IPS-15b (cell line): ENCODE results near the gene ASAP2.
"Not testable (repeated sequence)": the region's sequence is repeated elsewhere in the genome, so short reads cannot be mapped to it uniquely, and the experiment has no call there.

ENCODE experiments used
- H3K27me3 ChIP-seq: one replicate; pipeline ENCODE4 v1.6.1; 2013; ENCODE audit warnings: low read length; ENCODE audit not compliant: control insufficient read depth, insufficient read depth
- H3K36me3 ChIP-seq: one replicate; pipeline ENCODE4 v1.6.1; 2013; ENCODE audit warnings: low read length; ENCODE audit not compliant: control insufficient read depth, insufficient read depth
- H3K4me1 ChIP-seq: one replicate; pipeline ENCODE4 v1.6.1; 2013; ENCODE audit warnings: mild to moderate bottlenecking, low read length; ENCODE audit not compliant: control insufficient read depth, insufficient read depth
- H3K4me3 ChIP-seq: one replicate; pipeline ENCODE4 v1.5.1; 2013; ENCODE audit warnings: low read depth, low read length
- H3K9ac ChIP-seq: one replicate; pipeline ENCODE4 v1.6.1; 2013; ENCODE audit warnings: low read depth, mild to moderate bottlenecking, low read length
- H3K9me3 ChIP-seq: one replicate; pipeline ENCODE4 v1.6.1; 2013; ENCODE audit warnings: mild to moderate bottlenecking, low read length; ENCODE audit not compliant: control insufficient read depth, insufficient read depth

Gene ASAP2

GRCh38 chr2:9206991-9207640, 504 bp downstream of the ASAP2 start:
- Histone ChIP-seq H3K4me3 (peak overlapping the region; percentile 58), H3K9me3 (no peaks in the 10 kb centered on the region), H3K9ac (no peak overlapping the region), H3K4me1 (no peaks in the 10 kb centered on the region), H3K27me3 (peaks cover 41% of the 10 kb centered on the region), H3K36me3 (no peaks in the 10 kb centered on the region)

- Histone ChIP-seq H3K9ac (no peak overlapping the region), H3K36me3 (no peaks in the 10 kb centered on the region), H3K27me3 (peaks cover 43% of the 10 kb centered on the region), H3K4me3 (peak overlapping the region; percentile 58), H3K9me3 (no peaks in the 10 kb centered on the region), H3K4me1 (no peaks in the 10 kb centered on the region)
Observed at GRCh38 chr2:9207641-9208311, 1.2 kb downstream of the ASAP2 start.

GRCh38 chr2:9208875-9209274, 2.3 kb downstream of the ASAP2 start:
- Histone ChIP-seq H3K4me3 (no peak overlapping the region), H3K36me3 (no peaks in the 10 kb centered on the region), H3K27me3 (peaks cover 49% of the 10 kb centered on the region), H3K9me3 (no peaks in the 10 kb centered on the region), H3K9ac (no peak overlapping the region), H3K4me1 (no peaks in the 10 kb centered on the region)

- Histone ChIP-seq H3K4me3 (no peak overlapping the region), H3K9ac (no peak overlapping the region), H3K9me3 (no peaks in the 10 kb centered on the region), H3K27me3 (peaks cover 43% of the 10 kb centered on the region), H3K36me3 (no peaks in the 10 kb centered on the region), H3K4me1 (no peaks in the 10 kb centered on the region)
Observed at GRCh38 chr2:9210030-9210429, 3.4 kb downstream of the ASAP2 start.

- no peak overlapping the region for H3K9ac ChIP-seq
Observed at GRCh38 chr2:9211496-9211895, 4.9 kb downstream of the ASAP2 start.

GRCh38 chr2:9212010-9212635, 5.5 kb downstream of the ASAP2 start:
- H3K4me1 ChIP-seq: no peaks in the 10 kb centered on the region

More at GRCh38 chr2:9211496-9211895, 4.9 kb downstream of the ASAP2 start:
- no peaks in the 10 kb centered on the region for H3K4me1 ChIP-seq
- H3K27me3 ChIP-seq: peaks cover 45% of the 10 kb centered on the region
- H3K9me3 ChIP-seq: no peaks in the 10 kb centered on the region
- no peaks in the 10 kb centered on the region for H3K36me3 ChIP-seq
- H3K4me3 ChIP-seq: no peak overlapping the region

GRCh38 chr2:9212661-9213411, 6.2 kb downstream of the ASAP2 start:
- H3K9me3 ChIP-seq: no peaks in the 10 kb centered on the region
- H3K4me1 ChIP-seq: no peaks in the 10 kb centered on the region
- H3K36me3 ChIP-seq: no peaks in the 10 kb centered on the region
- no peak overlapping the region for H3K9ac ChIP-seq
- H3K27me3 ChIP-seq: peaks cover 52% of the 10 kb centered on the region
- H3K4me3 ChIP-seq: no peak overlapping the region

More at GRCh38 chr2:9212010-9212635, 5.5 kb downstream of the ASAP2 start:
- H3K27me3 ChIP-seq: peaks cover 51% of the 10 kb centered on the region
- H3K9ac ChIP-seq: no peak overlapping the region
- no peak overlapping the region for H3K4me3 ChIP-seq
- H3K9me3 ChIP-seq: no peaks in the 10 kb centered on the region
- H3K36me3 ChIP-seq: no peaks in the 10 kb centered on the region

GRCh38 chr2:9213477-9214051, 7.0 kb downstream of the ASAP2 start:
- H3K4me1 ChIP-seq: no peaks in the 10 kb centered on the region
- H3K27me3 ChIP-seq: peaks cover 51% of the 10 kb centered on the region
- no peak overlapping the region for H3K4me3 ChIP-seq
- H3K9ac ChIP-seq: no peak overlapping the region
- no peaks in the 10 kb centered on the region for H3K36me3 ChIP-seq
- H3K9me3 ChIP-seq: no peaks in the 10 kb centered on the region

- H3K9ac ChIP-seq: no peak overlapping the region
- H3K27me3 ChIP-seq: peaks cover 53% of the 10 kb centered on the region
- no peak overlapping the region for H3K4me3 ChIP-seq
- H3K9me3 ChIP-seq: no peaks in the 10 kb centered on the region
- H3K4me1 ChIP-seq: no peaks in the 10 kb centered on the region
- no peaks in the 10 kb centered on the region for H3K36me3 ChIP-seq
Observed at GRCh38 chr2:9214873-9215272, 8.3 kb downstream of the ASAP2 start.

GRCh38 chr2:9215680-9216079, 9.1 kb downstream of the ASAP2 start:
- H3K27me3 ChIP-seq: peaks cover 57% of the 10 kb centered on the region
- H3K4me1 ChIP-seq: no peaks in the 10 kb centered on the region
- no peak overlapping the region for H3K9ac ChIP-seq
- H3K4me3 ChIP-seq: no peak overlapping the region
- H3K36me3 ChIP-seq: no peaks in the 10 kb centered on the region
- no peaks in the 10 kb centered on the region for H3K9me3 ChIP-seq

GRCh38 chr2:9216143-9216542, 9.5 kb downstream of the ASAP2 start:
- H3K9ac ChIP-seq, H3K4me3 ChIP-seq, H3K9me3 ChIP-seq, H3K36me3 ChIP-seq, H3K4me1 ChIP-seq: not testable (repeated sequence)
- H3K27me3 ChIP-seq: peaks cover 59% of the 10 kb centered on the region
